Measurements from ENCODE around the gene EPN2. TPM values are rescaled to one million over a fixed set of nuclear protein-coding genes. Genes with fewer than 3 reads are reported as not detected.

EPN2 gene
- total RNA-seq, 1 experiment from 2014 or later: 57.8 TPM

- Mint-ChIP-seq H3K9me3 (no peaks in the 10 kb centered on the region), H3K4me1 (peaks cover 13 to 20% of the 10 kb centered on the region in 2 experiments), H3K4me3 (no peak overlapping the region), H3K27ac (peak overlapping the region in 2 of 3 experiments; percentile 59 to 70; a peak in 1 of 7 replicates), H3K36me3 (ENCODE audit: insufficient read depth in 1 of 3, low read depth in 3 of 3) (peaks cover 6 to 17% (median 11%) of the 10 kb centered on the region in 3 experiments; a peak in 6 of 7 replicates), H3K27me3 (ENCODE audit: low read depth) (no peaks in the 10 kb centered on the region)
- H3K27me3 ChIP-seq (ENCODE audit: insufficient read depth, low read length): no peaks in the 10 kb centered on the region
- H3K18ac ChIP-seq (ENCODE audit: insufficient read length, low read depth, low read length): no peak overlapping the region
- peaks cover 3% of the 10 kb centered on the region; the same call in 1 of the 2 replicates for H3K4me1 ChIP-seq (ENCODE audit: insufficient read depth, low read length)
- no peak overlapping the region for H2BK5ac ChIP-seq (ENCODE audit: insufficient read length, low read length)
- H2BK15ac ChIP-seq (ENCODE audit: low read depth, low read length): no peak overlapping the region
- no CpG with 5 or more reads among the region's 40 CpGs for WGBS (ENCODE audit: extremely low coverage, insufficient read length, low lambda C conversion rate)
- no peak overlapping the region for H3K23ac ChIP-seq (ENCODE audit: insufficient read length, low read depth, low read length)
- no peaks in the 10 kb centered on the region for H3K23me2 ChIP-seq (ENCODE audit: insufficient read length, low read depth, low read length, poor library complexity, severe bottlenecking)
- no peak overlapping the region for H4K8ac ChIP-seq (replicated peaks; ENCODE audit: insufficient read length, low read depth, low read length)
- no peak overlapping the region for H3T11ph ChIP-seq (ENCODE audit: low read length)
- H3K79me1 ChIP-seq (ENCODE audit: insufficient read depth, low read depth, low read length, poor library complexity, severe bottlenecking): no peaks in the 10 kb centered on the region
- no peak overlapping the region for H2AFZ ChIP-seq (ENCODE audit: low read length)
- no peak overlapping the region for H3K56ac ChIP-seq (ENCODE audit: insufficient read length, low read depth, low read length)
- H3K9ac ChIP-seq (ENCODE audit: extremely low read depth, insufficient read length, low read length): no peak overlapping the region
- H4K91ac ChIP-seq (ENCODE audit: insufficient read length, low read depth, low read length): no peak overlapping the region
- no peak overlapping the region for H4K5ac ChIP-seq (ENCODE audit: insufficient read length, low read depth, low read length)
- no peak overlapping the region for H2BK12ac ChIP-seq (ENCODE audit: insufficient read length, low read depth, low read length)
- peak; percentile 29 for DNase-seq
- H2BK20ac ChIP-seq (ENCODE audit: low read depth, low read length, poor library complexity, severe bottlenecking): no peak overlapping the region
- no peaks in the 10 kb centered on the region for H3K79me2 ChIP-seq (ENCODE audit: insufficient read depth, low read length)
- no peak overlapping the region for H3K4ac ChIP-seq (ENCODE audit: low read depth, low read length)
- no peak overlapping the region for H2AK5ac ChIP-seq (ENCODE audit: insufficient read length, low read length)
- H4K20me1 ChIP-seq (ENCODE audit: control insufficient read depth, insufficient read depth, insufficient read length): no peaks in the 10 kb centered on the region
- no peak for TF ChIP-seq CTCF (conservative IDR thresholded peaks at IDR 0.05)
- H3K27ac ChIP-seq (ENCODE audit: insufficient read length, low read depth, low read length): no peak overlapping the region
- H3K4me2 ChIP-seq (ENCODE audit: insufficient read depth, insufficient read length, low read length): no peak overlapping the region
- no peaks in the 10 kb centered on the region for H3K9me3 ChIP-seq (ENCODE audit: control insufficient read depth, low read depth, low read length)
- H2BK120ac ChIP-seq (ENCODE audit: low read depth, low read length, poor library complexity, severe bottlenecking): no peak overlapping the region
- no peak overlapping the region for H3K14ac ChIP-seq (ENCODE audit: insufficient read depth, low read length)
These were observed 107.3 kb downstream of the EPN2 start for GRCh38 chr17:19344311-19345066.

All from H9 (cell line).